HFFc6 (cell line): ENCODE data around the gene SULT1A2. TPM values are rescaled to one million over a fixed set of nuclear protein-coding genes. Genes with fewer than 3 reads are reported as not detected.

Source experiments
- DNase-seq: peaks from one replicate; pipeline ENCODE4 v3.0.0-alpha.2; 2018
- H3K27ac Mint-ChIP-seq: 2 replicates; pipeline ENCODE4 v1.8.0; 2020; ENCODE audit warnings: mild to moderate bottlenecking, mixed read lengths
- H3K27me3 Mint-ChIP-seq: 2 replicates; pipeline ENCODE4 v1.8.0; 2021; ENCODE audit warnings: mild to moderate bottlenecking, moderate library complexity, mixed read lengths; ENCODE audit not compliant: insufficient read depth
- H3K36me3 Mint-ChIP-seq: 2 replicates; pipeline ENCODE4 v1.8.0; 2021; ENCODE audit warnings: low read depth, mixed read lengths
- H3K4me1 Mint-ChIP-seq: 2 replicates; pipeline ENCODE4 v1.8.0; 2020; ENCODE audit warnings: low read depth, mixed read lengths
- H3K4me3 Mint-ChIP-seq: 2 replicates; pipeline ENCODE4 v1.8.0; 2020; ENCODE audit warnings: mild to moderate bottlenecking, moderate library complexity, mixed read lengths
- H3K9me3 Mint-ChIP-seq: 2 replicates; pipeline ENCODE4 v1.8.0; 2020; ENCODE audit warnings: mild to moderate bottlenecking, mixed read lengths
- total RNA-seq, 6 experiments: library from RNA; stranded (reverse); fragmentation: NEBNext Ultra II Directional; extraction: Animal tissue kit (Norgen Biotek cat#: 25700); gene quantifications; 2 replicates in 1 of 6; 3 replicates in 5 of 6; pipeline ENCODE4 v1.2.3, GENCODE V29; 2021
- TF ChIP-seq, protein P1 (sequence below): fragments of 200-600 bp; sonication (generic); IDR thresholded peaks from 2 replicates; pipeline ENCODE4 v1.5.0; 2021; ENCODE audit warnings: antibody characterized with exemption, mild to moderate bottlenecking

Gene SULT1A2
- total RNA-seq, 6 experiments from 2014 or later: not detected

DNA sequence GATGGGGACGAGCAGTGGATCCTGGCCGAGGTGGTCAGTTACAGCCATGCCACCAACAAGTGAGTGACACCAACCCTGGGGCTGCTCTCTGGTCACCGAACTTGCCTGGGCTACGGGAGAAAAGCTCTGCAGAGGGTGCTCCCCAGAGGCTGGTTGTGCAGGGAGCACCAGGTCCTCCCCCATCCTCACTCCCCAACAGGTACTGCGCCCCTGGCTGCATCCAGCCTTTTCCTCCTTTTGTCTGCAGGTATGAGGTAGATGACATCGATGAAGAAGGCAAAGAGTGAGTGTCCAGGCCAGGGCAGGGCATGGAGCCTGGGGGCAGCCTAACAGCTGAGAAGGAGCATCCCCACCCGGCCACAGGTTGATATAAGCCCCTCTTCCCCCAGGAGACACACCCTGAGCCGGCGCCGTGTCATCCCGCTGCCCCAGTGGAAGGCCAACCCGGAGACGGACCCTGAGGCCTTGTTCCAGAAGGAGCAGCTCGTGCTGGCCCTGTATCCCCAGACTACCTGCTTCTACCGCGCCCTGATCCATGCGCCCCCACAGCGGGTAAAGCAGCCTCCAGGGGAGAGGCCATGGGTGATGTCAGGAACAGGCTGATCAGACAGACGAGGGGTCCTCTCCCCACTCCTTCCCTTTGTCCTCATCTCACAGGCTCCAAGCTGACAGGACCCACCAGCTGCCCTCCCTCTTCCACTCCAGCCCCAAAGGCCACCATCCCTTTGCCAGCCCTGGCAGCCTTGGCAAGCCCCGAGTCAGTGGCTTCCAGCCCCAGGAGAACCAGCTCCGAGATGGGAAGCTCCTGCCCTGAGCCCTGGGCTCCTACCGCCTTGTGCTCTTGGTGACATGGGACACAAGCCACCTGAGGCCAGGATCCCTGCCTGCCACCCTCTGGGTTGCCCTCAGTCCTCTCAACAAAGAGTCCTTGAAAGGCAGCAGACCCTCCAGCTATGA, 6.2 kb downstream of the SULT1A2 start:
- H3K36me3 Mint-ChIP-seq: peaks cover 12% of the 10 kb centered on the region; the same call in 1 of the 2 replicates
- DNase-seq: no peak
- peaks cover 10% of the 10 kb centered on the region for H3K4me1 Mint-ChIP-seq
- H3K27me3 Mint-ChIP-seq: peaks cover 7% of the 10 kb centered on the region
- TF ChIP-seq, protein P1, sequence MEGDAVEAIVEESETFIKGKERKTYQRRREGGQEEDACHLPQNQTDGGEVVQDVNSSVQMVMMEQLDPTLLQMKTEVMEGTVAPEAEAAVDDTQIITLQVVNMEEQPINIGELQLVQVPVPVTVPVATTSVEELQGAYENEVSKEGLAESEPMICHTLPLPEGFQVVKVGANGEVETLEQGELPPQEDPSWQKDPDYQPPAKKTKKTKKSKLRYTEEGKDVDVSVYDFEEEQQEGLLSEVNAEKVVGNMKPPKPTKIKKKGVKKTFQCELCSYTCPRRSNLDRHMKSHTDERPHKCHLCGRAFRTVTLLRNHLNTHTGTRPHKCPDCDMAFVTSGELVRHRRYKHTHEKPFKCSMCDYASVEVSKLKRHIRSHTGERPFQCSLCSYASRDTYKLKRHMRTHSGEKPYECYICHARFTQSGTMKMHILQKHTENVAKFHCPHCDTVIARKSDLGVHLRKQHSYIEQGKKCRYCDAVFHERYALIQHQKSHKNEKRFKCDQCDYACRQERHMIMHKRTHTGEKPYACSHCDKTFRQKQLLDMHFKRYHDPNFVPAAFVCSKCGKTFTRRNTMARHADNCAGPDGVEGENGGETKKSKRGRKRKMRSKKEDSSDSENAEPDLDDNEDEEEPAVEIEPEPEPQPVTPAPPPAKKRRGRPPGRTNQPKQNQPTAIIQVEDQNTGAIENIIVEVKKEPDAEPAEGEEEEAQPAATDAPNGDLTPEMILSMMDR: no peak
- no peak overlapping the region for H3K27ac Mint-ChIP-seq
- H3K9me3 Mint-ChIP-seq: no peaks in the 10 kb centered on the region
- H3K4me3 Mint-ChIP-seq: no peak overlapping the region

- Mint-ChIP-seq H3K4me3 (no peak overlapping the region), H3K36me3 (peaks cover 16% of the 10 kb centered on the region), H3K9me3 (no peaks in the 10 kb centered on the region), H3K27ac (no peak overlapping the region), H3K27me3 (peaks cover 7% of the 10 kb centered on the region), H3K4me1 (peaks cover 10% of the 10 kb centered on the region)
- DNase-seq: no peak
- TF ChIP-seq, protein P1: no peak
Measured at GRCh38 chr16:28589930-28590329, 6.9 kb downstream of the SULT1A2 start.

DNA sequence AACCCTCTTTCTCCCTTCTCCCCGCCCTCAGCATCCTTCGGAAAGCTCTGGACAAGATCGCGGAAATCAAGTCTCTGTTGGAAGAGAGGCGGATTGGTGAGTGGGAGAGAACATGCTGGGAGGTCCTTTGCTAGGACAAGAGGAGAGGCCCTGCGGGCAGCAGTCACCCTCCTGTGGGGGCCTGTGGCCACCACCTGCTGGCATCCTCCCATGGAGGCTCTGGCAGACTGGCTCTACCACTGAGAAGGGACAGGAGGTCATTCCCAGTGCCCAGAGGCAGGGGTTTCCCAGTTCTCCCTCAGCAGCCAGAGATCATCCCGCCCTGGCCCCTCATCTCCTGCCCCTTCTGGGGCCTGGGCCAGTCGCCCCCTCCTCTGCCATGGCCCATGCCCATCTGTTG, 7.8 kb downstream of the SULT1A2 start:
- H3K4me1 Mint-ChIP-seq: peaks cover 10% of the 10 kb centered on the region
- no peak overlapping the region for H3K27ac Mint-ChIP-seq
- no peak for DNase-seq
- peaks cover 8% of the 10 kb centered on the region for H3K27me3 Mint-ChIP-seq
- peaks cover 19% of the 10 kb centered on the region for H3K36me3 Mint-ChIP-seq
- no peak overlapping the region for H3K4me3 Mint-ChIP-seq
- H3K9me3 Mint-ChIP-seq: no peaks in the 10 kb centered on the region
- TF ChIP-seq, protein P1: no peak

- Mint-ChIP-seq H3K36me3 (peaks cover 27% of the 10 kb centered on the region), H3K9me3 (no peaks in the 10 kb centered on the region), H3K4me1 (peaks cover 10% of the 10 kb centered on the region), H3K4me3 (no peak overlapping the region), H3K27me3 (peaks cover 7% of the 10 kb centered on the region), H3K27ac (no peak overlapping the region; the same call in 1 of the 2 replicates)
- TF ChIP-seq, protein P1: no peak
- DNase-seq: peak; percentile 80
Measured at GRCh38 chr16:28587386-28587785, 9.5 kb downstream of the SULT1A2 start.

DNA sequence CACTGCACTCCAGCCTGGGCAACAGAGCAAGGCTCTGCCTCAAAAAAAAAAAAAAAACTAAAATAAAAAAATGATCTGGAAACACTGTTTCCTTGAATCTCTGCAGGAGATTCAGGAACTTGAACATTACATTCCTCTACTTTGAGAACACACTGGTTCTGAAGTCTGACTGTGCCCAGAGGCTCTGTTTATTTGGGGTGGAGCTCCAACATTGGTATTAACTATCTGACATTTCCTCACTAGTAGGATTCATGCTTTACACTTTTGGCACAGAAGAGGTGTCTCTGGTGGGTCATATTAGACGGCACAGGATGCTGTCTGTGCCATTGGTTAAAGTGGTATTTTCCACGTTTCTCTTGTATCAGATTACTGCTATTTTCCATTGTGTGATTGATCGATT, 10.4 kb downstream of the SULT1A2 start:
- Mint-ChIP-seq H3K27me3 (peaks cover 7% of the 10 kb centered on the region), H3K4me1 (peaks cover 10% of the 10 kb centered on the region), H3K9me3 (no peaks in the 10 kb centered on the region), H3K27ac (no peak overlapping the region), H3K36me3 (peaks cover 28% of the 10 kb centered on the region), H3K4me3 (no peak overlapping the region)
- TF ChIP-seq, protein P1: no peak
- DNase-seq: no peak
